HT1080 (cell line): ENCODE data around the gene SAMD11. TPM values are rescaled to one million over a fixed set of nuclear protein-coding genes. Genes with fewer than 3 reads are reported as not detected.

ENCODE experiments used
- DNase-seq: peaks from one replicate; pipeline ENCODE4 v3.0.0-alpha.2; 2015; ENCODE audit warnings: low read depth
- total RNA-seq: library from RNA; depleted of rRNA; stranded (reverse); fragments of >200 nt; shearing (Covaris generic); gene quantifications from 2 replicates; pipeline ENCODE4 v1.2.3, GENCODE V29; 2014

The SAMD11 gene
- total RNA-seq, 1 experiment from 2014 or later: 0.50 TPM

GRCh38 chr1:962381-963300 lies 38.9 kb downstream of the SAMD11 start:
- DNase-seq: no peak

GRCh38 chr1:963301-963651 lies 39.6 kb downstream of the SAMD11 start:
- no peak for DNase-seq

- no peak for DNase-seq
Observed at GRCh38 chr1:963746-964525, 40.2 kb downstream of the SAMD11 start.

- DNase-seq: no peak
Observed at GRCh38 chr1:964691-965525, 41.2 kb downstream of the SAMD11 start.

- no peak for DNase-seq
Observed at GRCh38 chr1:965526-966134, 41.9 kb downstream of the SAMD11 start.

GRCh38 chr1:966135-966703 lies 42.5 kb downstream of the SAMD11 start, which contains the start of gene PLEKHN1:
Gene PLEKHN1, plus strand, starts transcription at chr1:966482. Its CDS starts 50 bp downstream, at chr1:966532.
- DNase-seq: peak; percentile 68

GRCh38 chr1:966704-967300 lies 43.1 kb downstream of the SAMD11 start:
- DNase-seq: peak; percentile 71

- no peak for DNase-seq
Observed at GRCh38 chr1:967466-968343, 44.0 kb downstream of the SAMD11 start.

GRCh38 chr1:969260-969855 lies 45.6 kb downstream of the SAMD11 start:
- DNase-seq: no peak

GRCh38 chr1:970242-970972 lies 46.7 kb downstream of the SAMD11 start:
- no peak for DNase-seq

GRCh38 chr1:970973-971730 lies 47.4 kb downstream of the SAMD11 start:
- no peak for DNase-seq

- DNase-seq: no peak
Observed at GRCh38 chr1:971751-972506, 48.2 kb downstream of the SAMD11 start.

- DNase-seq: no peak
Observed at GRCh38 chr1:972726-973458, 49.2 kb downstream of the SAMD11 start.

- no peak for DNase-seq
Observed at GRCh38 chr1:973459-974292, 50.0 kb downstream of the SAMD11 start.

GRCh38 chr1:974293-974640 lies 50.5 kb downstream of the SAMD11 start:
- no peak for DNase-seq
